ENCODE results near the gene ANOS1. TPM values are rescaled to one million over a fixed set of nuclear protein-coding genes. Genes with fewer than 3 reads are reported as not detected.

ANOS1 gene
- total RNA-seq, 1 experiment from 2014 or later, result not detected

DNA sequence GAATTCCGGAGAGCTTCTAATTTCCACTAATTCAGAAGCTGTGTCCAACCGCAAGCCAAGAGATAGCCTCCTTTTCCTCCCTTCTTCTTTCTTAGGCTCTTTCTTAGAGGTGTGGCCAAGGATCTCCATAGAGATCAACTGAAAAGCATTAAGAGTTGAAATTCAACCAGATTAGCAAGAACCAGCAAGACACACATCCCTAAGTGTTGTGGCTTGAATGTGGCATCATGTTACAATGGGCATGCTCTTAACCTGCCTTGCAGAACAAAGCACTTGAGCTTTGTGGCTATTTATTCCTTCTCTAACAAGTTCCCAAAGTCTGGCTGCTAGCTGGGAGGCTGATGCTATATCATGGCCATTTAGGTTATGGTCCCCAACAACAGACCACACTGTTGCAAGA is 10.4 kb downstream of the ANOS1 start:
- DNase-seq (ENCODE audit: extremely low read depth, low read depth), result no peak

DNA sequence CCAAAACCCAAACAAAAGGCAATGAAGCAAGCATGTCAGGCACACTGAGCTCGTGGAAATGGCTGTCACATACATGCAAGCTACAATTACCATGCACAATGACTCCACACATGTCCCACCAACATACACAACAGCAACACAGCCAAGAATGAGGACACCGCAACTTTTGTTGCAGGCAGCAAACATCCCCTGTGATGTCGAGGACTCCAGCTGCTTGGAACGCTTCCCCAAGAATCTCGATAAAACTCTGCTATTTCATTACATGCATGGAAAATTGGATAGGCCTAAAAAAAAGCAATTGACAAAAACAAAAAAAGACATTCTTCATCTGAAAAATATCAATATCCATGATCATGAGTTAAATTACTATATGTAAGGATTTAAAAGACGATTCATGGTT is 11.8 kb downstream of the ANOS1 start:
- DNase-seq (ENCODE audit: extremely low read depth, low read depth), result no peak

DNA sequence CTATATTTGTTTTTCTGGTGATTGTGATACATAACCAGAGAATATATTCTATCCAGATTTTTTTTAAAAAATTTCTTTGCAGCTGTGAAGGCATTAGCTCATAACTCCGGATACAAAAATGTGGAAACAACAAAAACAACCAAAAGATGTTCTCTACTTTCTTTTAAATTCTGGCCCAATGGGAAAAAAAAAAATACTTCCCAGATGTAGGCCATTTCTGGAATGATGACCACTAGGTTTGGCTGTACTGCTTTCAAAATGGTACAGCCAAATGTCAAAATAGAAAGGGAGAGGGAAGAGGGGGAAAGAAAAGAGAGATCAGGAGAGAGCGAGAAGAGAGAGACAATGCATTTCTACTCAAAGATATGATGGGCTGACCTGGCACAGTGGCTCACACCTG is 14.6 kb downstream of the ANOS1 start:
- DNase-seq (ENCODE audit: extremely low read depth, low read depth), result no peak

GRCh38 chrX:8714164-8714563 is 17.8 kb downstream of the ANOS1 start:
- no peak for DNase-seq (ENCODE audit: extremely low read depth, low read depth)

GRCh38 chrX:8711401-8711800 is 20.5 kb downstream of the ANOS1 start:
- no peak for DNase-seq (ENCODE audit: extremely low read depth, low read depth)

GRCh38 chrX:8704184-8704583 is 27.8 kb downstream of the ANOS1 start:
- DNase-seq (ENCODE audit: extremely low read depth, low read depth), result no peak

DNA sequence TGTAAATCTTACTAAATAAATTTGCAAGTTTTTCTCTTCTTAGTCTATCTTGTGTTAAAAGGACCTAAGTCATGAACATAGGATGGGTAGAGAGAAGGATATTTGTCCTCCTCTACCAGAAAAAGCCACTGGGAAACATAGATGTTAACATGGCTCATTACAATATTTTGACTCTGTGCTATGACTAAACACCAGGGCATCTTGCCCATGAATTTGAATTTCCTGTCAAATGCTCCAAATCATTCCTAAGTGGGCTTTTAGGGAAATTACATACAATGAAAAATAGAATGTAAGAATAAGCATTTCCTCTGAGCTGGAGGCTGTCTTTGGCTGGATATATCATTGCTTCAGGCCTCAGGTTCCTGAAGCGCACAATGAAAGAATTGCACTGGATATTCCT is 39.1 kb downstream of the ANOS1 start:
- DNase-seq (ENCODE audit: extremely low read depth, low read depth), result no peak

DNA sequence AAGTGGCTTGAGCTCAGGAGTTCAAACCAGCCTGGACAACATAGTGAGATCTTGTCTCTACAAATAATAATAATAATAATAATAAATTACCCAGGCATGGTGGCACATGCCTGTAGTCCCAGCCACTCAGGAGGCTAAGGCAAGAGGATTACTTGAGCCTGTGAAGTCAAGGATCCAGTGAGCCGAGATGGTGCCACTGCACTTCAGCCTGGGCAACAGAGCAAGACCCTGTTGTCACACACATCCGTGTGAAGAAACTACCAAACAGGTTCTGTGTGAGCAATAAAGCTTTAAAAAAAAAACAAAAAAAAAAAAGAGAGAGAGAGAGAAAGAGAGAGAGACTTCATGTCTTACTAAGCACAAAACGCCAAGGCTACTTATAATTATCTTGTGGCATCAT is 42.5 kb downstream of the ANOS1 start:
- no peak for DNase-seq (ENCODE audit: extremely low read depth, low read depth)

GRCh38 chrX:8688776-8689175 is 43.2 kb downstream of the ANOS1 start:
- no peak for DNase-seq (ENCODE audit: extremely low read depth, low read depth)

DNA sequence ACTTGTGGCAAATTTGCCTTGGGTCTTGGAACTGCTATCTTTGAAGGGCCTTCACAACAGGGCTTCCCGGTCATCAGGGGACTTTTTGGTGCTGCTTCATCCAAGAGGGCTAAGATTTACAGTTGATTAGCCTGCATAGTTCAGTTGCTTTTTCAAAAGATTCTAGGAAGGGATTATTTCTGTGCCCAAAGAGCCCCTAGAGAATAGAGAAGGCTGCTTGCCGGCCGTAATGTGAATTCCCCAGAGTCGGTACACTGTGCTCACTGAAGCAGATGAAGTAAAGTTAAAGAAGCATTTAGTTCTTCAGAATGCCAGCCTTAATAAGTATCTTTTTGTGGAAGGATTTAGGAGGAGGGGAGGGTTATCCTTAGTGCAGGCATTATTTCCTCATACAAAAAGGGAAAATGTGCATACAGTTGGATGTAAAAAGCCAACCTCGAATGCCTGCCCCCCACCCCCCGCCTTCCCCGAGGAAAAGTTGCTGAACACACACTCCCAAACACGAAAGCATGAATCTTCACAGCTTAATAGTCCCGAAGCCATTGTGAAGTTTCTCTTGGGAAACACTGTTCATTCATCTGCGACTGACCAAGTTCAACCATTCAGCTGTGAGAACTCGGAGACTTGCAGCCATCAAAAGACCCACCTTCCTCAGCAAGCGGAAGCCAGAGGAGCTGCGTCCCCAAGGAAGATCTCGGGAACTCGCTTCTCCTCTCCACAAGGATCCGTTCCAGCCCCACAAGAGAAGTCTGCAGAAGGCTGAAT is 47.6 kb downstream of the ANOS1 start:
- no peak for DNase-seq (ENCODE audit: extremely low read depth, low read depth)

DNA sequence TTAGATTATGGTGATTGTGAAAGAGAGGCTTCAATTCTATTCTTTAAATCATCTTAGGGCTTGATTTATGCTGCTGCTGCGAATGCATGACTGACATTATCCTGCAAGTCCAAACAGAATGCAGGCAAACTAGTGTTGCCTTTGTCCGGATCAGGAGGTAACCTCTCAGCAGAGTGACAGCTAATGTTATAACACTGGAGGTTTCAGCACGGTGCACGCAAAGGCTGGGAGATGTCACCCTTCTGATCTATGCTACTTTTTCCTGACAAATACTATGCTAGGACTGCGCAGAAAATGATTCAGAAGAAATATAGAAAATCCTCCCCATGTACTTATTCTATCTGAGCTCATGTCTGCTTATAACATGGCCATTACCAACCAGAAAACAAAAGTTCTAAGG is 48.2 kb downstream of the ANOS1 start:
- DNase-seq (ENCODE audit: extremely low read depth, low read depth), result no peak

DNA sequence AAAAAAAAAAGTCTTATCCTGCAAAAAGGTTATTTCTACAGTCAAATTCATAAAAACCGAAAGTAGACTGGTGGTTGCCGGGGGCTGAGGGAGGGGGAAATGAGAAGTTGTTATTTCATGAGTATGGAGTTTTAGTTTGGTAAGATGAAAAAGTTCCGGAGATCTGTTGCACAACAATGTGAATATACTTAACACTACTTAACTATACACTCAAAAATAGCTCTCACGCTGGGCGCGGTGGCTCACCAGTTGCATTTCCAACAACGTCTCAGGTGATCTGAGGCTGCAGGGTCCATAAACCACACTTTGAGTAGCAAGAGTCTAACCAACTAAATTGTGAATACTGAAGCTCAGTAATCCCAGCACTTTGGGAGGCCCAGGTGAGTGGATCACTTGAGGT is 52.4 kb downstream of the ANOS1 start:
- DNase-seq (ENCODE audit: extremely low read depth, low read depth), result no peak

DNA sequence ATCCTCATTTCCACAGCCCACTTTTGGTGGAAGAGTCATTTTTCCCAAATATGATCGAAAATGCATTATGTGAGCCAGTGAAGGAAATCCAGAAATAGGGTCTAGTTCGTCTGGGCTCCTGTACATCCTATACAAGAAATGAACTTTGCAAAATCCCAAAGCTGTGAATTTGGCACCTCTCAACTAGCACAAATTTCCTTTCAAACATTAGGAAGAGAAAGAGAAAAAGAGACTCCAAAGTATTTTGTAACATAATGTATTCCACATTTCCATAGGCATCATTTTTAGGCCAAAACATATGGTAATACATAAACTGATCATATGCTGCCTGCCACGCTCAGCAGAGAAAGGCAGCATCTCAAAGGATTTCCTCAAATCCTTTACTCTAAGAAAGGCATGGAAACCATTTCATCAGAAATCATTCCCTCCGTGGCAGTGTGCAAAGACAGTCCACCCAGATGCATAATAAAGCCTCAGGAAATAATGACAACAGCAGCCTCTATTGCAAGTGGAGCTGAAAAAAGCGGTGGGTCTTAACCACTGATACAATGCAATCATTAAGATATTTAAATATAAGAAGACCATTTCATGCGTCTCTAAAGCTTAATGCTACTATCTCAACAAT is 56.8 kb downstream of the ANOS1 start:
- no peak for DNase-seq (ENCODE audit: extremely low read depth, low read depth)

DNA sequence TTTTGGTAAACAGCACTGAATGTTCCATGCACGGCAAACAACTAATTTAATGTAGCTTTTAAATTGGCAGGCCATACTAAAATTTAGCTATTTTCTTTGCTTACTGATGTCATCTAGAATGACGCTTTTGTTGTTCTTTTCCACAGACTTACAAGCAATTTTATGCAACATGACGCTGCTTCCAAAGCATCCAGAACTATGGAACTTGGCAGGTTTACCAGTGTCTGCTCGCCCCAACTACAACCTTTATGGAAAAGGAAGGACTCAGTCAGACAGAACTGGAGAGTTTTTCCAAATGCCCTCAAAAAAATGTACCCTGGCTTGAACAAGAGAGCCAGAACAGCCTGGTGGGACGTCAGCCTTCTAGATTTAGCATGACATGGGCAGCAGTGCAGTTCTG is 58.7 kb downstream of the ANOS1 start:
- no peak for DNase-seq (ENCODE audit: extremely low read depth, low read depth)

GRCh38 chrX:8672176-8672575 is 59.8 kb downstream of the ANOS1 start:
- no peak for DNase-seq (ENCODE audit: extremely low read depth, low read depth)

DNA sequence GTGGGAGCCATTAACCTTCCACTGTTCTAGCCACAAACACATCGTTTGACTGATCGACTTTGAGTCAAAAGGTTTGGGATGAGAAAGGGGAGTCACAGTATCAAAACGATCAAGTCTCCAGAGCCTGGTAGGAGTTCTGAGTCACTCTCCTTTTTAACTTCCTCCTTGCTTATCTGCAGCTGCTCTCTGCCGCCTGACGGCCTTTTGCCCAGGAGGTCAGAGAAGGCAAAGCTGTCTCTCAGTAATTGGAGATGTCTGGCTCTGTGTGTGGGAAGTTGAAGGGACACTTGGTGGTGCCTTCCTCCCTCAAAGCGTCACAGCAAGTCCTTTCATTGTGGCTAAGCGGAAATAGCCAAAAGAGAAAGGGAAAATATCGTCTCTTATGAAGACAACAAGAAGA is 63.1 kb downstream of the ANOS1 start:
- DNase-seq (ENCODE audit: extremely low read depth, low read depth), result no peak

DNA sequence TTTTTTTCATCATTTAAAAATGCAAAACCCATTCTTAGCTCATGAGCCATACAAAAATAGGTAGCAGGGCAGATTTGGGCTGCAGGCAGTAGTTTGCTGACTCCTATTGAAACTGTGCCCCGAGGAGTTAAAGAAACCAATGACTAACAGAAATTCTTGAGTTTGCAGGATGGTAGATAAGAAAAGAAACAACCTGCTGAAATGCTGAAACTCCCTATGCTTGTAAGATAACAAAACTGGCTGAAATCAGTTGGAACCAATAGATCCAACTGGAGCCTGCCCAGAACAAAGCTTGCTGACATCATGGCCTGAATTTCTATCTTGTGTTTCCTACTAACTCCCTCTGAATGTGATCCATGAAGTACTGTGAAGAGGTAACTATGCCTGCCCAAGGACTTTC is 68.6 kb downstream of the ANOS1 start:
- no peak for DNase-seq (ENCODE audit: extremely low read depth, low read depth)

- no peak for DNase-seq (ENCODE audit: extremely low read depth, low read depth)
These were observed 74.1 kb downstream of the ANOS1 start for GRCh38 chrX:8657883-8658282.

- no peak for DNase-seq (ENCODE audit: extremely low read depth, low read depth)
These were observed 78.0 kb downstream of the ANOS1 start for GRCh38 chrX:8653956-8654355.

- no peak for DNase-seq (ENCODE audit: extremely low read depth, low read depth)
These were observed 82.0 kb downstream of the ANOS1 start for GRCh38 chrX:8649969-8650368.

DNA sequence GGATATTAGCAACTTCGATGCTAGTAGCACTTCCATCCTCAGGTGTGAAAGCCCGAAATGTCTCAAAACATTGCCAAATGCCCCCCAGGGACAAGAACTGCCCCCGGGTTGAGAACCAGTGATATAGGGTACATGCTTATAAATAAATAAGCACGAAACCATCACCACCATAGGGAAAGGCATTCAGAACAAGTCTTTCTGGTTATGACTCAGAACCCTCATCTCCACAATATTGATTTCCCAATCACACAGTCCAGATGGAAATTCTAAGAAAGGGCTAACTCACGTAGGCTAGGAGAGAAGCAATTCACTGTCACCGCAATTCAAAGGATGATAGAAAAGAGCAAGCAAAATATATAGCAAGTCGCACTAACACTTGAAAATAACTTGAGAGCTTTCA is 84.8 kb downstream of the ANOS1 start:
- no peak for DNase-seq (ENCODE audit: extremely low read depth, low read depth)

- no peak for DNase-seq (ENCODE audit: extremely low read depth, low read depth)
These were observed 91.9 kb downstream of the ANOS1 start for GRCh38 chrX:8639949-8640475.
